ENCODE measurements around the gene IMPA2. TPM values are rescaled to one million over a fixed set of nuclear protein-coding genes. Genes with fewer than 3 reads are reported as not detected.

The IMPA2 gene
- total RNA-seq, 1 experiment from 2014 or later, result 51.1 TPM

DNA sequence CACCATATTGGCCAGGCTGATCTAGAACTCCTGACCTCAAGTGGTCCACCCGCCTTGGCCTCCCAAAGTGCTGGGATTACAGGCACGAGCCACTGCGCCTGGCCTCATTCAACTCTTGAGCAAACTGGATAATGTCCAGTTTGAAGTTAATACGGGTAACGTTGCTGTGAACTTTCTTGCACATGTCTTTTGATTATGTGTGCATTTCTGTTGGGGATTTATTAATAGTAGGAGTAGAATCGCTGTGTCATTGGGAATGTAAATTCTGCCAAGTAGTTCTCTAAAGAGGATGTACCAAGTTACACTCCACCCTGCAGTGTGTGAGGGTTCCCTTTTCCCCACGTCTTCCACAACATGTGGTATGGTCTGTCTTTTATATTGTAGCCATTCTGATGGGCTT, 6.2 kb downstream of the IMPA2 start:
- DNase-seq (ENCODE audit: extremely low read depth, low read depth), result peak; percentile 43

DNA sequence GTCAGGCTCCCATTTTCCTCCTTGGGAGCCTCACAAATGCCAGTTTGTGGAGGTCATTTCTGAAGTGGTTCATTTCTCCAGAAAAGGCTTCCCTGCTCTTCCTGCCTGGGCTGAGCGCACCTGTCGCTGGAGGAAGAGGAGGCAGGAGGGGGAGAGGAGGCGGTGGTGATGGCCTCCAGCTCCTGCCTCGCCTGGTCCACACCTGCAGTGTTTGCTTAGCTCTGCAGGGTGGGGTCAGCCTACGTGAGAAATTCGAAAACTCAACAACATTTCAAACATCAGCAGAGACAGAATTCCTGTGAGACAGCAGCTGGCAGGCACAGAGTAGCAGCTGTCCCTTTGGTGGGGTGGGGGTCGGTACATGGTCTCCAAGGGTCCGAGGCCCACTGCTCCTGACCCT, 7.9 kb downstream of the IMPA2 start:
- DNase-seq (ENCODE audit: extremely low read depth, low read depth), result no peak

DNA sequence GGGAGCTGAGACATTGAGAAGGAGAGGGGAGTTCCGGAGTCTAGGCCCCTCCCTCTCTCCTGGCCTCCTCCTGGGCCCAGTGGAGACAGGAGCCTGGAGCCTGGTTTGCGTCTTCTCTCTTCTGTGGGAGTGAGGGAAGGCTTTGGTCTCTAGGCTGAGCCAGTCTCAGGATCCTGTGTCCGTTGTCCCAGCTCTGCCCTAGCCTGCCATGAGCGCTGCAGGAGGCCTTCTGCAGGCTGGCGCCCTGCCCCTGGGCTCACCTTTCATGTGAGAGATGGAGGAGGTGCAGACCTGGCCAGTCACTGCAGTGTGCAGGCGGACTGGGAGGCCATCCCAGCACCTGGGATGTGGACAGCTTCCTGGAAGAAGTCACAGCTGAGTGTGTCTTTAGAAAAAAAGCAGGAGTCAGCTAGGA, 8.7 kb downstream of the IMPA2 start:
- no peak for DNase-seq (ENCODE audit: extremely low read depth, low read depth)

DNA sequence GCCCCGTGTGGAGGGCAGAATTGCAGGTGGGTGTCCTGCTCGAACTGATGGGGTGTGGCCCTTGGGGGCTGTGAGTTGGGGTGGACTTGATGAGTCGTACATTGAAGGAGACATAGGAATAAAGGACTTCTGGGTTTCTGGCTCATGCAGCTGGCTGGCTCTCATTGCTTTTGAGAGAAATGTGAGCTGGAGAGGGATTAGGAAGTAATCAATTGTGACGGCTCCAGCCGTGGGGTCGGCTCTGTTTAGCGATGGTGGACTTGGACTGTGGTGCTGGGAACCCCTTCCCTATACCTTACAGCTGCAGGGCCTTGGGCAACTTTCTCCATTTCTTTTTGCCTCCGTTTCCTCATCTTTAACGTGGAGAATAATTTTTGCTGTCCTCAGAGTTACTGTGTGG, 9.2 kb downstream of the IMPA2 start:
- DNase-seq (ENCODE audit: extremely low read depth, low read depth), result no peak

DNA sequence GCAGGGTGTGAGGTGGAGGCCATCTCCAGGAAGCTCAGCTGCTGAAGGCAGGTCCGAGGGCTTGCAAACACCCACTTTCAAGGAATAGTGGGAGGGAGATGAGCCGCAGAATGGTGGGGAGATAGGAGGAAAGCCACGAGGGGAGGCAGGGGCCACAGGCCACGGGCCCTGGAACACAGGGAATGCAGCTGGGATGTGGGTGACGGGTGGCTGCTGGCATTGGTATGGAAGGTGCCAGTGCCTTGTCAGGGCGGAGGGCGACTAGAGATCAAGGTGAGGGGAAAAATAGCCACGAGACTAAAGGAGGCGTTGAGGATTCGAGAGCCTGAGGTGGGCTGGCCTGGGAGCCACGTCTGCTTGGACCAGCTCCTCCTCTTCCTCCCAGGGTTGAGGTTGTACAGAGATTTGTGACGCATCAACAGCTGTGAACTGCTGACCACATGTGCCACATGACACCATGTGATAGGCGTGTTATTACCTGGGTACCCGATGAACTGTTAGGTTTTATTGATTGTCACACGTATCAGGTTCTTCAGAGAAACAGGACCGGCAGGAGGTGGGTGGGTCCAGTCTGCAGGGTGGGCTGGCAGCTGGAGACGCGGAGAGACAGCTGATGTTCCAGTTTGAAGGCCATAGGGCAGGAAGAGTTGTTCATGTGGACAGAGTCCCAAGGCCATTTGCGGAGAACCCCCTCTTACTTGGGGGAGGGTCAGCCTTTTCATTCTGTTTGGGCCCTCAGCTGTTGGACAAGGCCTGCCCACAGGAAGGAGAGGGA, 9.9 kb downstream of the IMPA2 start:
- no peak for DNase-seq (ENCODE audit: extremely low read depth, low read depth)

DNA sequence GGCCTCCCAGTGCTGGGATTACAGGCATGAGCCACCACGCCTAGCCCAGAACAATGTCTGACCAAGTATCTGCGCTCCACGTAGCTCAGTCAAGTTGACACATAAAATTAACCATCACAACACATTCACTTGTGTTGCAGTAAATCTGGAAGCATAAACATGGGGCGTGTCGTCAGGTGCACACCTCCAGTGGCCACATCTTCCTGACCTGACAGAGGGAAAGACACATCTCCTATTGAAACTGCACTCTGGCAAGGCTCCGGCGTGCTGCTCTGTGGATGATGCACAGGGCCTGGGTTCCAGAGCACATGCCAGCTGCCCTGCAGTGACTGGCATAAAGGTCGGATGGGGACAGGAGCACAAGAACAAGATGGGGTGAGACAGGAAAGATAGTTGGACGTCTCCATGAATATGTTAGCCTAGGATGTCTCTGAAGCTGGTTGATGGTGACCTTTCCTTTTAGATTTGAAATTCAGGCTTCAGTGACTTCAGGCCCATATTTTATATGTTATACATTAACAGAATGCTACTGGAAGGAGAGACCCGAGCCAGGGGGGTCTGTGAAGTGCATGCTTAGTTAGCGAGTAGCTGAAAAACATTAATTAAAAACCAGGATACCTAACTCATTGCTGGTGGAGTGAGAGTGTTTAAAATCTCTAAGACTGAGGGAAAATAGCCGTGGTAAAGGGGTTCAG, 10.9 kb downstream of the IMPA2 start:
- no peak for DNase-seq (ENCODE audit: extremely low read depth, low read depth)

DNA sequence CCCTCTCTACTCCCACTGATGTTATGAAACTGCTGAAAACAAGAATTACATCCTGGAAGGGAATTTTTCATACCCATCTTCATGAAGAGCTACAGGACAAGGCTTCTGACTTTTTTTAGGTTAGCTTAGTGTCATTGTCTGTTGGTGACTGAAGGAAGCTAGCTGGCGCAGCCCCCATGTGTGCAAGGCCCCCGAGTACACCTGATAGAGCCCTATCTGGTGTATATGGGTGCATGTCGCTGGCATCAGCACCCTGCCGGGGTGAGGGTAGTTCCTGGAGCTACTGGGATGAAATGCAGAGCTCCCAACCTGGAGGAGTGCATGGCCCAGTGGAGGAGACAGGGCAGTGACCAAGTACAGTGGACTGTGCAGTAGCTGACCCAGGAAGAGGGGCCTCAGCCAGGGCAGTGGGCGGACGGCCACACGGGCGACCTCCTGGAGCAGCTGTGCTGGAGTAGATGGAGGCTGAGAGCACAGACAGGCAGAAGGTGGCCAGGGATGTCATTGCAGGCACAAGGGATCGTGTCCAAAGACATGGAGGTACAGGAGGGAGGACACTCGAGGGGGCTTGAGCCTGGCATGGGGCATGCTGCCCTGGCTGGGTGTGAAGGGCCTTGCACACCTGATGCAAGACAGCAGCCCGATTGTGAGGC, 12.1 kb downstream of the IMPA2 start:
- no peak for DNase-seq (ENCODE audit: extremely low read depth, low read depth)

DNA sequence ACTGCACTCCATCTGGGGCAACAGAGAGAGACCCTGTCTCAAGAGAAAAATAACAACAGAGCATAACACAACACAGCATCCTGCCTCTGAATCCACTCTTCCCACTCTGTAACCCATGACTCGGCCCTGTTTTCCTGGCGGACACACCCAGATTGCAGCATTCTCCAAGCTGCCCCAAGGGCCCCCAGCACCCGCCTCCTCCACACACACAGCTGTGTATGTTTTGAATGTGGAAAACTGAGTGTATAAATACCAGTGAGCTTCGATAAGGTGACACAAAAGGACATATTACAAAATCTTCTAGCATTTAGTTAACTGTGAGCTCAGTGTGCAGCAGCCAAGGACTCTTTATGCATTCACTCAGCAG, 13.0 kb downstream of the IMPA2 start:
- DNase-seq (ENCODE audit: extremely low read depth, low read depth), result peak; percentile 50

DNA sequence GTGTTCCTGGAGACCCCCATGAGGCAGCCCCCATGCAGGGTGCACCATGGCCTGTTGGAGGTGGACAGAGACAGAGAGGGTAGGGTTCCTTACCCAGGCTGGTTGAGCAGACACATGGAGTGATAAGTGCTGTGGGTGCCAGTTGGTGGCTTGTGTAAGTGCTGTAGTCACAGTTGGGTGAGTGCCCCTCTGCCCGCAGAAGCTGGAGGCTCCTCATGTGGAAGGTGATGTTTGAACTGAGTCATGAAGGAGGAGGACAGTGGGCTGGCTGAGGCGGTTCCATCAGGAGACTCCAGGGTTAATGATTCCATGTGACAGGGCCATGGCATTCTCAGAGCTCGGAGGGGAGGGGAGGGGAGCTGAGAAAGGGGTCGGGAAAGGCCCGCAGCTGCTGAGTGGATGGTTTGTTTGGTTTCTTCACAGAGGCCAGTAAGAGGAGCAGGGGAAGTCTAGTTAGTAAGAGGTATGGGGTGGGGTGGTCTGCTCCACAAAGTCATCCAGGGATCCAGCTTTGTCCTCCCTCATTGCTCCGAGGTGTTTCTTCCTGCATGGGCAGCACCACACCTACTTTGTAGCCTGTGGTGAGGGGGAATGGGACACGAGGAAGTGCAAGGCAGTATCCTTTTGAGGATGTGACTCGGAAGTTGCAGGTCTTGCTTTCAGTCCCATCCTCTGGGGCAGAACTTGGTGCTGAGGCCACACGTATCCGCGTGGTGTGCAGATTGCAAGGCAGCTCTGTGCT, 13.6 kb downstream of the IMPA2 start:
- DNase-seq (ENCODE audit: extremely low read depth, low read depth), result no peak

DNA sequence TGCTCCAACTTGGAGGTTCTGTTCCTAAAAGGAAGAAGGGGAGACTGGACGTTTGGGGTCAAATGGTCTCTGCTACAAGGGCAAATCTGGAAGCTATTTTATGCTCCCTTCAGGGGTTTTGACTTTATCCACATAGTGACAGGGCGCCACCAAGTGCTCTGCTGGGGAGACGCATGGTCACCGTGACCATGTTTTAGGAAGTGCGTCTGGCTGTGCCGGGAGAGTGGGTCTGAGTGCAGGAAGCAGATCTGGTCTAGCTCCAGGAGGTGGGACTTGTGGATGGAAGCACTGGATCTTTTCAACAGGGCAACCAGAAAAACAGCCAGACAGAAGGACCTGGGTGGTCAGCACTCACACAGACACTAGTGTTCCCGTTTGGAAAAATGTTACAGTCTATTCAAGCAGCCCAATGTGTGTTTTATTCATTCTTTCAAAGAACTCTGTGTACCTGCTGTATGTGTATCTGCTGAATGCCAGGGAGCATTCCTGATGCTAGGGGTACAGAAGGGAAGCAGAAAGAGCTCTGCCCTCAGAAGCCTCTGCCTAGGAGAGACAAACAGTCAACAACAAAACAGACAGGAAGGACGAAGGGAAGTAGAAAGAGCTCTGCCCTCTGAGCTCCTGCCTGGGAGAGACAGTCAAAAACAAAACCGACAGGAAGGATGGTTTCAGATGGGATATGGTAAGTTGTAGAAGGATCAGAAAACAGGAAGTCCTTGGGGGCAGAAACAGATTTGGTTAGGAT, 14.3 kb downstream of the IMPA2 start:
- peak; percentile 60 for DNase-seq (ENCODE audit: extremely low read depth, low read depth)

DNA sequence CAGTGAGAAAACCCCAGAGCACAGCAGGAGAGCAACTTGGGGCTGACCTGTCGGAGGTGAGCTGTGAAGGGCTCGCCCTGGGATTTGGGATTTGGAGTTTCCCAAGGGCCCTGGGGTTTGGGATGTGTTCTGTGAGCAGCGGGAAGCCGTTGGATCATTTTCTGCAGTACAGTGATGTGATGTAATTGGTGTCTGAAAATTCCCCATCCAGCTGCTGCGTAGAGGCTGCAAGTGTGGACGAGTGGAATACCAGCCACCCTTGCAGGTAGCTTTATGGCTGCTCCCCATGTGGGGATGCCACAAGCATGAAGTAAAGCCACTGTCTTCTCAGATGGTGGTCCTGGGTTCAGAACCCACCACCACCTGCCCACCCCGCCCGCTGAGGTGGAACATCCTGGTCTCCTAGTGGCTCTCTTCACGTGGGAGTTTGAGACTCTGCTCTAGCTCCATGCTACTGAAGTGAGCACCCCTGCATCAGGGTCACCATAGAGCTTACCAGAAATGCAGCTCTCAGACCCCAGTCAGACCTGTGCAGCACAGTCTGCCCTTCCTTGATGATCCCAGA, 15.0 kb downstream of the IMPA2 start:
- DNase-seq (ENCODE audit: extremely low read depth, low read depth), result no peak

DNA sequence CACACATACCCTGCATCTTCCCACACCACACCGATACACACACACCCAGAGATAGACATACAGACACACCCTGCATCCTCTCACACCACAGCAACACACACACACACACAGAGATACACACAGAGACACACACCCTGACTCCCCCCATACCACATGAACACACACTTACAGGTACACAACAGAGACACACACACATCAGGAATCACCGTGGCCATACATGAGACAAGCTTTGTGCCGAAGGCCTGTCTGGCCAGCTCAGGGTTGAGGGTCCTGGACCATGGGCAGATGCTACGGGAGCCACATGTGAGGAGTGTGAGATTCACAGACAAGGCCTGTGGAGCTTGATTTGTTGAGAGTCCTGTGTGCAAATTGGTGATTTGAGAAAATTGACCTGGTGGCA, 15.6 kb downstream of the IMPA2 start:
- no peak for DNase-seq (ENCODE audit: extremely low read depth, low read depth)

DNA sequence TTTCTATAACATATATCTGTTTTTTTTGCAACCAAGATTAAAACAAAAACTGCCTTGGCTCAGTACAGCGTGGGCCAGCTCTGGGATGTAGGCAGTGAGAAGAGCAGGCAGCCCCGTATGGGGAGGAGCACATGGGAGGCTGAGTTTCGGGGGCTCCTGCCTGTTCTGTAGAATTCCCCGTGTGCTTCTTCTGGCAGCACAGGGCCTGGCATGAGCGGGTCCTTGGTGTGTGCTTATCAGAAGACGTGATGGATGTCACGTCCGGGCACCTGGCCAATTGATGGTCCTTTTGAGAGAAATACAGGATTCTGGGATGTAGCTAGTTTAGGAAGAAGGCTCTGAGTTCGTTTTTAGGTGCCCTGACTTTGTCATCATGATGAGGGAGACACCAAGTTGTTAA, 16.2 kb downstream of the IMPA2 start:
- no peak for DNase-seq (ENCODE audit: extremely low read depth, low read depth)

DNA sequence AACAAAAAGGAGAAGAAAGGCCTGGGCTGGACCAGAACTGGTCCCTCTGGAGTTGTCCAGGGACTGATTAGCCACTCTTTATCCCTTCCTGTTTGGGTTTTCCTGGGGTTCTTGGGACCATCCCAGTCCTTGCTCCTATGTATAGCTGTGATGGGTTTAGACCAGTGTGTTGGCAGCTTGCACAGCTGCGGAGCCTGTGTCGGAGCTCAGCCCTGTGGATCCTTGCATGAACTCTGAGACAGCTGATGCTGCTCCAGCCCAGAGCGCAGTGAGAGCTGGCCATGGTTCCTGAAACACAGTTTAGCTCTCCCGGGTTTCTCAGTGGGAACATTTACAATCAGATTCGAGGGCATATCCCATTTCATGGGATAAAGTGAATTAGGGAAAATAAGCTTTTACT, 16.9 kb downstream of the IMPA2 start:
- DNase-seq (ENCODE audit: extremely low read depth, low read depth), result no peak

DNA sequence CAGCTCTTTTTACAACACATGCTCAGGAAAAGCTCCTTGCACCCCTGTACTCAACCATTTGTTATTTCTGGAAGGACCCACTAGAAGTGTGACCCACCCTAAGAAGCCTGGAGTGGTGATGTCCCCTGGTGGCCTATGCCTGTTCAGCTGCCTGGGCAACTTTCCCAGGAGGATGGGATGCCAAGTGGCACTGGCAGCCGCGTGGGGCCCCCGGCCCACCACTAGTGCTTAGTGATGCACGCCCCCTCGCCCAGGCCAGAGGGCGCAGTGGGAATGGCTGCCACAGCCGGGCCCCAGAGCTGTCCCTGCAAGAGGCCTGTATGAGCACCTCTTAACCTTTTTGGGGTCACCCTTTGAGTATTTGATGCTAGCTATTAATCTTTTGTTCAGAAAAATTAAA, 18.1 kb downstream of the IMPA2 start:
- DNase-seq (ENCODE audit: extremely low read depth, low read depth), result no peak

DNA sequence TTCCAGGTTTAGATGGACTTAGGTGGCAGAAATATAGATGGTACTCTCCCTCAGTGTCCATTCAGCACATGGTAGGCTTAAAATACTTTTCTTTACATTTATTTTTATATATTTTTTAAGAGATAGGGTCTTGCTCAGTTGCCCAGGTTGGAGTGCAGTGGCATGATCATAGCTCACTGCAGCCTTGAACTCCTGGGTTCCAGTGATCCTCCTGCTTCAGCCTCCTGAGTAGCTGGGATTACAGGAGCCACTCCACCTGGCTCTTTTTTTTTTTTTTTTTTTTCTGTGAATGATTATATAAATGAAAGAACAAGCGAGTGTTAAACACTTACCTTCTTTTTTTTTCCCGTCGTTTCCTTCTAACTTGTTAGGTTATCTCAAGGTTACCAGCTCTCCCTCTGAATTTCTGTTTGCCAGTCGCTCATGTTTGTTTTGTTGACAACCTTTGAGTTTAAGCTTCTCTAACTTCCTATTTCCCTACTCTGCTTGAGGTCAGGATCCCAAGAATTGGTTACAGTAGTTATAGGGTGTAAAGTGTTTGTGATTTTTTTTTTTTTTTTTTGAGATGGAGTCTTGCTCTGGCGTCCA, 18.9 kb downstream of the IMPA2 start:
- no peak for DNase-seq (ENCODE audit: extremely low read depth, low read depth)

DNA sequence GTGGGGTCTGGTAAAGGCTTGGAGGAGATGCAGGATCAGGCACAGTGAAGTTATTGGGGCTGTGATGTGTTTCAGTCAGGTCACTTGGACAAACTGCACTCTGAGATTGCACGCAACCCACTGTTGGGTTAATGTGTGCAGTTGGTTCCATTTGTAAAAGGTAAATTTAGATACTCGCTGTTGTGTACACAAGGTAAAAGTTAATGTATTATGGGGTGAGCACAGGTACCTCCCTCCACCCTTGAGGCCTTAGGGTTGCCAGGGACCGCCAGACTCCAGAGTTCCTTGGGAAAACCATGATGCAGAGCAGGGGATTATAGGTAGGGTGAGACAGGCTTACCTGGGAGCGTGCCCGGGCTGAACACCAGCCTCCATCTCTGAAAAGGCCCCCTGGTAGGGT, 20.1 kb downstream of the IMPA2 start:
- DNase-seq (ENCODE audit: extremely low read depth, low read depth), result no peak

DNA sequence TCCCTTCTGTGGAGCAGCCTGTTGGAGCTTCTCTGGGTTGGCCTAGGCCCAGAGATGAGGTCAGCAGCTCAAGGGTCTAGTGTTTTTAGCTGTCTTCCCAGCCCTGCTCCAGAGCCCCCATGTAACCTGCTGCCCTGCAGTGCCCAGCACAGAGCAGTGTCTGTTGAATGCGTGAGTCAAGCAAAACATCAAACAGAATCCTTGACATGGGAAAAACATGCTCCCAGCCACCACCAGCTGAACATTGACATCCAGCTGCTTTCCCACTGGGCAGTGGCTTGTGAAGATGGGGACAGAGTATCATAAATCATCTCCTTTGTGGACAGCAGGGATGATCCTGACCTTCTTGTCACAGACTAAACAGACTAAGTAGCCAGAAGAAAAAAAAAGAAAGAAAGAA, 22.6 kb downstream of the IMPA2 start:
- no peak for DNase-seq (ENCODE audit: extremely low read depth, low read depth)

DNA sequence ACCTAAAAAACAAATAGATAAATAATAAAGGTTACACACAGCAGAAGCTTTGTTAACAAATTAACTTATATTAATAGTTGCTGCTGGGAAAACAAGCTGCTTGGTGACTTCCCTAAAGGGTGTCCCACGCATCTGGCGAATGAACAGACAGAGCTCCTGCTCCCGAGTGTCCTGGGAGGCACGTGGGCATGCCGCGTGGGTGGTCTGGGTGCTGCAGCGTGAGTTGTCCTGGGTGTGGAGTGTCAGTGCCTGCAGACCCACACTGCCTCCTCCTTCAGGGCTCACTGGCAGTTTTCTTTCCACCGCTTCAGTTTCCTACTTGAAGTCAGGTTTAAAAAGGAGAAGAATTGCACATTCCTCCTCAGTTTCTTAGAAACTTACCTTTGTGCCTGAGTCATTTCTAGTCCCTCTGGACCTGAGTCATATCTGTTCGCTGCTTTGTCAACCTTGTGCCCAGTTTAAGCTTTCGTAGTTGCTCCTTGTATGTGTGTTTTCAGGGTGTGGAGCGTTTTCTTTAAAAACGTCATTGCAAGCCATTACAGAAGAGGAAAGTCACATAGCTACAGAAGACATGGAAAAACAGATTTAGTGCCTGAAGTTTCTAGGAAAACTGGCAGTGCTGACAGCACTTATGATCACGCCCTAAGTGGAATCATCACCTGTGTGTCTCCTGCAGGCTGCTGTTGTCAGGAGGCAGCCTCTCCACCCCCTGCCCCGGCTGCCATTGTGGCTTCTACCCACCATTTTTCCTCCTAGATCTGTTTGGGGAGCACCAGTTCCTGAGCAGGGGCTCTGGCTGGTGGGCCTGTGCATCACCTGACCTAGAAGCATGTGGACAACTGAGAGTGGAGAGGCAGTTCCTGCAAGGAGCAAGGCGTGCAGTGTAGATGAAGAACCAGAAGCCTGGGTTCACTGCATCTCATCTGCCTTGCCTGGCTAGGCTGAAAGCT, 24.5 kb downstream of the IMPA2 start:
- peak; percentile 26 for DNase-seq (ENCODE audit: extremely low read depth, low read depth)

Data from NCI-H460 (cell line).